CD4-positive, alpha-beta T cell treated with Interferon gamma for 1 hour (primary cell): ENCODE measurements around the gene GPR17.
A peak's percentile ranks its signal among the peaks of the same experiment; 100 is the strongest.

ENCODE experiments used
- DNase-seq: peaks from one replicate; pipeline ENCODE4 v3.0.0-alpha.2; 2020

The GPR17 gene

DNA sequence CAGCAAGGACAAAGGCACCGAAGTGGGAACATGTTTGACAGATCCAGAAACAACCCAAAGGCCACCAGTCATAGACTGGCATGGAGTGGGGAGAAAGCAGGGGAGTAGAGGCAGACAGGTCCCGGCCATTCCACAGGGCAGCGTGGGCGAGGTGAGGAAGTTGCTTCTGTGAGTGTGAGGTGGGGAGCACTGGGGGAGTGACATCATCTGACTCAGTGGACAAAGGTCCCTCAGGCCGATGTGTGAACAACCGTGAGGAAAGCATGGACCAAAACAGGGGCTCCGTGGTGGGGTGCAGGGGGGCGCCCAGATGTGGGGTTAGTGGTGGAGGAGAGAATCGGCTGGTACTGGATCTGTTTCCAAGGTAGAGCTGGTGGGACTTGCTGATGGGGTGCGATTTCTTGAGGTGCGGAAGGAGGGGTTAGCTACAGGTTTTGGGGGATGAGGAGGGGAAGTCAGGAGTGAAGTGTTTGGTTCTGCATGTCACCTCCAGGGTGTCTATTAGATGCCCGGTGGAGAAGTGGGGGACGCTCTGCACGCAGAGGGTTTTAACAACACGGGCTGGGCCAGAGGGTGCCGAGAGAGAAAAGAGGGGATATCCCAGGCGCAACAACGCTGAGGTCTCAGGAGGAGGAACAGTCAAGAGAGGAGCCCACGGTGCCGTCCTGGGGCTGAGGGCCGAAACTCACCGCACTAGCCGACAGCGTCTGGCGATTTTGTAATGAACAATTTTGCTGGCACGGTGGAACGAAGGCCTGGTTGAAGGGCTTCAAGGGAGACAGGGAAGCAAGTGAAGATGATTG is 52.8 kb downstream of the GPR17 start:
- no peak for DNase-seq

DNA sequence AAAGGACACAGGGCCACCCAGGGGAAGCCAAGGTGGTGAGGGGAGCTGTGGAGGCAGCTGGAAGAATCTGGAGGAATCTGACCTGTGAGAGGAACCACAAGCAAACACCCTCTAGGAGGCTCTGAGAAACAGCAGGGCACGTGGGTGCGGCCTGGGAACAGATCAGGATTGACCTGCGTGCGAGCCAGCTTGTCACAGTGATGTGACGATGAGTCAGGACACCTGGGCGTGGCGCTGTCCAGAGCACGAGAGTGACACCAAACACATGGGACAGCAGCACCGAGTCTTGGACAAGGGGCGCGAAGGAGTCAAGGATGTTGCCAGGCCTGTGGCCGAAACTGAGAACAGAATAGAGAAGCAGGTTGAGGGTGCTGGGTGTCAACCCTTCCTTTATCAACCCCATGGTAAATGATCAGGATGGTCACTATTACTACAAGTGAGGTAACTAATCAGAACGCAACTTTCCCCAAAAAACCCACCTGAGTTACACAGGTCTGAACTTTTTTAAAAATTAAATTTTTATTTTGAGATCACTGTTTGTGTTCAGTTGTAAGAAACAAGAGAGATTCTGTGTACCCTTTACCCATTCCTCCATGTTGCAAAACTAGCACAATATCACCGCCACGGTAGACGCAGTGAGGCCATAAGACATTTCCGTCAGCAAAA is 54.7 kb downstream of the GPR17 start:
- DNase-seq = peak; percentile 86

- DNase-seq = peak; percentile 90
These were observed 55.3 kb downstream of the GPR17 start, which contains the start of gene SFT2D3 for GRCh38 chr2:127701193-127701650. SFT2D3 (plus strand) TSS chr2:127701497; CDS start chr2:127701529, 32 bp downstream.

- peak; percentile 81 for DNase-seq
These were observed 55.9 kb downstream of the GPR17 start for GRCh38 chr2:127701651-127702394.
